CD4-positive, alpha-beta T cell treated with Interleukin-17A for 1 hour (primary cell): ENCODE measurements around the gene WSCD2.

Experiments
- DNase-seq: peaks from one replicate; pipeline ENCODE4 v3.0.0-alpha.2; 2020

WSCD2 gene

GRCh38 chr12:108271951-108272872 is 143.1 kb downstream of the WSCD2 start:
- DNase-seq: no peak

GRCh38 chr12:108273217-108273616 is 144.1 kb downstream of the WSCD2 start:
- DNase-seq: no peak

GRCh38 chr12:108277613-108278012 is 148.5 kb downstream of the WSCD2 start:
- no peak for DNase-seq

- DNase-seq: no peak
Observed at GRCh38 chr12:108282160-108282559, 153.1 kb downstream of the WSCD2 start.

GRCh38 chr12:108282676-108283075 is 153.6 kb downstream of the WSCD2 start:
- DNase-seq: no peak

- DNase-seq: no peak
Observed at GRCh38 chr12:108284163-108284562, 155.1 kb downstream of the WSCD2 start.

- no peak for DNase-seq
Observed at GRCh38 chr12:108285016-108285415, 155.9 kb downstream of the WSCD2 start.

GRCh38 chr12:108287227-108287626 is 158.1 kb downstream of the WSCD2 start:
- no peak for DNase-seq

GRCh38 chr12:108289350-108290161 is 160.5 kb downstream of the WSCD2 start:
- no peak for DNase-seq

GRCh38 chr12:108295641-108296040 is 166.6 kb downstream of the WSCD2 start:
- no peak for DNase-seq

- DNase-seq: no peak
Observed at GRCh38 chr12:108296945-108297344, 167.9 kb downstream of the WSCD2 start.

- no peak for DNase-seq
Observed at GRCh38 chr12:108297424-108297823, 168.3 kb downstream of the WSCD2 start.

- no peak for DNase-seq
Observed at GRCh38 chr12:108297895-108298760, 169.0 kb downstream of the WSCD2 start.

GRCh38 chr12:108298761-108299275 is 169.7 kb downstream of the WSCD2 start:
- DNase-seq: no peak

- no peak for DNase-seq
Observed at GRCh38 chr12:108299516-108299915, 170.4 kb downstream of the WSCD2 start.
